GDM1 (cell line): ENCODE results near the gene SUGCT.
"Not testable (repeated sequence)": the region's sequence is repeated elsewhere in the genome, so short reads cannot be mapped to it uniquely, and the experiment has no call there.

Experiments used
- DNase-seq: peaks from one replicate; lab custom pipeline; 2025; lab: John Stamatoyannopoulos, UW

Gene SUGCT

GRCh38 chr7:40627361-40627760 lies 492.6 kb downstream of the SUGCT start:
- not testable (repeated sequence) for DNase-seq

- DNase-seq = no peak
These were observed 495.1 kb downstream of the SUGCT start for GRCh38 chr7:40629891-40630290.

GRCh38 chr7:40634118-40634517 lies 499.3 kb downstream of the SUGCT start:
- no peak for DNase-seq

- no peak for DNase-seq
These were observed 503.9 kb downstream of the SUGCT start for GRCh38 chr7:40638545-40639320.

- DNase-seq = no peak
These were observed 505.8 kb downstream of the SUGCT start for GRCh38 chr7:40640566-40640965.

DNA sequence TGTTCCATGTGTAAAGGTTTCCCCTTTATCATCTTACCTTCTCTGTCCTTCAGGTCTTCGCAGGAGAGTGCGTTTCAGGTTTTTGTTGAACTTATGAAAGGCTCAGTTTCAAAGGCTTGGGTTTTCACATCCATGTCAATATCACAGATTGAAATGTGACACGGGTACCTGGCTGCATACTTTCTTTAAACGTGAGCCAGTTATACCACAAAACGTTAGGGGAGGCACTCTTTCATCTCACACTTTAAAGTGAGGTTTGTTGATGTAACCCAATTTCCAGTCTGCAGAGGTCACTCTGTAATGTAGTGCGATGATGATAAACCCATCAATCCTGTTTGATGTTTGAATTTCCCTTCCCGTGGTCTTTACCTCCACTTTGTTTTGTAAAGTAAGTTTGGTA lies 506.9 kb downstream of the SUGCT start:
- DNase-seq = no peak

DNA sequence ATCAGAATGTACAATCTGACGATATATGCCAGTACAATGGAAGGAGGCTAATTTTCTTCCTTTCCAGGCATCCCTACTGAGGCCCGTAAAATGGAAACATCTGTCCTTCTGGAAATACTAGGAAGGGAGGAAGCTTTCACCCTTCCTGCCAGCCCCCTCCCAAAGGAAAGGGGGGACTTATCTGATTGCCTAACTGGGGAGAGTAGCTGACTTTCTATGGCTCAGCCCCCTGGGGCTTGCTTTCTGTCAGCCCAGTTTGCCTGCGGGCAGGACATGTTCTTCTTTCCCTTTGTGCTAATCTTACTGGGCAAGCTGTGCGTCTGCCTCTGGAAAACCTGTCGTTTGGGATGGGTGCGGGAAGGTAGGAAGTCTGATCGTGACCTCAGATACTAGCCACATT lies 508.9 kb downstream of the SUGCT start:
- no peak for DNase-seq

DNA sequence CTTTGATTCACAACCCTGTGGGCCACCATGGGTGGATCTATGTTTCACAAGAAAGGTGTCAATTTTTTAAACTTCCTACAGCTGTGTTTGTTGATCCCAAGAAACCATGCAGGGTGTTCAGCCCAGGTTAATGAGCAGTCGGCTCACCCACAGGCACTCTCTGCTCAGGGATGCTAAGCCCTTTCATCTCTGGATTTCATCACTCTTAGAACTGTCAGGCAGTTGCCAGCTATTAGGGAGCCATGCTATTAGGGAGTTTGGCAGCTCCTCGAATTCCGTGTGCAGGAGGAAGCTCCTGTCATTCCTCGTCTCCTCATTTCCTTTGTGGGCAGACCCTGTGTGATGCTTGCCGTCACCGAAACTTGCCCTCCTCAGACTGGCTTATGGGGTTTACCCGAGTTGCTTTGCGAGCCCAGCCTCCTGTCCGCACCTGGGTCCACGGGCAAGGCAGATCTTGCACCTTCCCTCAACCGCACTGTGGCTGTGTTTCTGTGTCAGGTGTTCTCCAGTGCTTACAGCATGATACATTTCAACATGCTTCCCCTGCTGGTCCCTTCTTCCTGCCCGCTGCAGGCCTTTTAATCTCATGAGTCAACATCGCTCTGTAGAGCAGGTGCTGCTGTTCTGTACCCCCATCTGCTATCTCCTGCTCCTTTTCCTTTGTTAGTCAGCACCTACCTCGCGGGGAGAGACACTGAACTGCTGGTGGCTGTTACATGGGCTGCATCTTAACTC lies 509.8 kb downstream of the SUGCT start:
- DNase-seq = no peak

- DNase-seq = no peak
These were observed 510.4 kb downstream of the SUGCT start for GRCh38 chr7:40645197-40645596.

- DNase-seq = no peak
These were observed 511.9 kb downstream of the SUGCT start for GRCh38 chr7:40646717-40647116.

- DNase-seq = no peak
These were observed 512.9 kb downstream of the SUGCT start for GRCh38 chr7:40647719-40648118.

DNA sequence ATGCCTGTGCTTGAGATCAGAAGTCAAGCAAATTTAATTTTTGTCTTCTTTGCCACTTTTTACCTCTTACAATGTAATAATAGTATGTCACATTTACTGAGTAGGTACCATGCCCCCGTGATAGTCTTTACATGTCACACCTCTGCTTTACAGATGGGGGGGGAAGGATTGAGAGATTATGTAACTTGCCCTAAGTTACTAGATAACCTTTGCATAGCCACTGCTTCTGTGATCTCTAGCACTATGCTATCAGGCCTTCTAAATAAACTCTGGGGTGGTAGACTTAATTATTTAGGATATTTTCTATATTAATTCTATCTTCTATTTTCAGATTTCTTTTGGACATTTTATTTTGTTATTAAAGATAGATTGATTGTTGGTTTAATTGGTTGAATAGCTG lies 514.4 kb downstream of the SUGCT start:
- no peak for DNase-seq

- DNase-seq = not testable (repeated sequence)
These were observed 516.1 kb downstream of the SUGCT start for GRCh38 chr7:40650903-40651302.

DNA sequence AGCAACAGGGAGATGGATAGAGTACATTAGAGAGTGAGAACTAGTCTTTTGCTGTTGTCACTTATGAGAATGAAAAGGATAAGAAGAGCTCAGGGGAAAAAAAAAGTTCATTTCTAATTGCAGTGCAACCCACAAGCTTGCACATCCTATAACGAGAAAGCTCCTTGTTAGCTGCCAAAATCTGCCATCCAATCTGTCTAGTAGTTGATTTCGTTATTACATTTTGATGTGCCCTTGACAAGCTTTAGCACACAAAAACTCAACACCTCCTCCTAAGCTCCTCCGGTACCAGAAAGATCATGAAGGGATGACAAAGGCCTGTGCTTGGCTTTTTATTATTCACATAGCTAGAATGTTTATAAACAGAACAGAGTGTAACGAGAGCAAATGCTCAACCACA lies 519.4 kb downstream of the SUGCT start:
- no peak for DNase-seq

DNA sequence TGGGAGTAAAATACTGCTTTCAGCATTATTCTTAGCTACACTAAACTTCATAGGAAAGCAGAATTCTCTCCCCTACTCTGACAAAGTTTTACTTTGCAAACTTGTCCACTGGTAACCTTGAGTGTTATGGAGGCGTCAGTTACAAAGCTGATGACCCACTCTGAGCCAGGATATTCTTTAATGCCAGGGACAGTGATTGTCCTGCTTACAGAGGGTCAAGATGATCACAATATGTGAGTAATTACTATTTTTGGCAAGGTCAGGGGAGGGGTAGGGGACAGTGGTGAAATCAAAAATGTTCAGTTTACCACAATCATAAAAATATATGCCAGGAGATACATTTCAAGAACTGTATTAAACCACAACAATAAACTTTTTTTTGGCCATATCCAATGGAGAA lies 520.6 kb downstream of the SUGCT start:
- no peak for DNase-seq

GRCh38 chr7:40656349-40656748 lies 521.5 kb downstream of the SUGCT start:
- no peak for DNase-seq

DNA sequence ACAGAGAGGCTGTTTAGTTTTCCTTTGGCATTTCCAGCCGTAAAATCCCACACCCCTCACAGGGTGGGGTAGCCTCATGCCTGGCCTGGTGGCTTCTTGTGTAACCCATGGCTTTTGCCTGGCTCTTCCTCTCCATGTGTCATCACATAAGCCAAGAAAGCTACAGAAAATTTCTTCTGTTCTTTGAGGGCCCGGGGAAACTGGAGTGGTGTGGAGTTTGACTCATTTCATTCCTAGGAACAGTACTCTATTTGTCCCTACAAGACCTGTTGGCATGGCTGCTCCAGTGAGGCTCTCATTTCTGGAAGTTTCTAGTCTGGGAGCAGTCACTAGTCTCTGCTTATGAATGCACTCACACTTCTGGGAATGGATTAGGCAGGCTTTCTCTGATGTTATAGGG lies 523.9 kb downstream of the SUGCT start:
- no peak for DNase-seq

GRCh38 chr7:40659231-40659630 lies 524.4 kb downstream of the SUGCT start:
- DNase-seq = no peak

DNA sequence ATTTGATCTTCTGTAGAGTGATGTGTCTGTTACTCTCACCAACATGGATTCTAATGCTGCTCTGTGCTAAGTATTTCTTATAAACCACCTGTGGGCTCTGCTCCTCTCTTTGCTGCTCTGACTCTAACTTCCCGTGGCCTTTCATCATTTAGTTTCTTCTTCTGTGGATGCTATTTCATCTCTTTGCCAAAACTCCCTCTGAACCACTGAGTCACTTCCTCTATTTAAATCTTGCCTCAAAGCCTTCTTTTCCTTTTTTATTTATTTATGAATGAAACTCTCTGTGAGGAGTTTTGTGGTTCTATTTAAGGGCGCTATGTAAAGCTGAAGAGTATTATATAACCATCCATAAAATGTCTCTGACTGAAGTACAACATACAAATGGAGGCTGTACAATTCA lies 538.5 kb downstream of the SUGCT start:
- no peak for DNase-seq

GRCh38 chr7:40674316-40674715 lies 539.5 kb downstream of the SUGCT start:
- DNase-seq = no peak

DNA sequence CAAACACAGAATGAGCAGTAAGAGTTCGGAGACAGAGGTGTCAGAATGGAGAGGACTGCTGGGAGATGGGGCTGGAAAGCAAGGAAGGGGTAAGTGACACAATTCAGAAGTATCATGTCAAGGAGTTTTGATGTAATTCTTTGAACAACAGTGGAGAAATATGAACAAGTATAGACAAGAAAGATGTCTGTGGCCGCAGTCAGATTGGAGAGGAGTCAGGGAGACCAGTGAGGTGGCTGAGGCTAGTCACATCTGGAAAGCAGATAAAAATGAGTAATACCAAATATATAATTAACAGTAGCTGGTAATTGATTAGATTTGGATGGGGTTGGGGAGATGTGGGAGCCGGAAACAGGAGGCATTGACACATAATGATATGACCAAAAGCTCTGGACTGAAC lies 540.9 kb downstream of the SUGCT start:
- DNase-seq = no peak

GRCh38 chr7:40676221-40676620 lies 541.4 kb downstream of the SUGCT start:
- no peak for DNase-seq

DNA sequence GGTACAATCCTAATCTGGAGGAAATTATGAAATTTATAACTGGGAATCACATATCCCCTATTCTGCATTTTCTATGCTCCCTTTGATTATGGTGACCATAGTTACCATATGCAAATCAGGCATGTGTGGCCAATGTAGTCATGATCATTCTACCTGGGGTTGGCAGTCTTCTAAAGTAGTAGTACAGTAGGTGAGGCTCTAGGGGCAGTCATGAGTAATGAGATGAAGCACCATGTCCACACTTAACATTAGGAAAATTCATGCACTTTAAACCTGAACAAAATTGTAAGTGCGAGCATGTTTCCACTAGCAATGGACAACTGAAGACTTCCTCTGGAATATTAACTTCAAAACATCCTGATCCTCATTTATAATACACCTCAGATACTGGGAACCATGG lies 545.9 kb downstream of the SUGCT start:
- DNase-seq = no peak

DNA sequence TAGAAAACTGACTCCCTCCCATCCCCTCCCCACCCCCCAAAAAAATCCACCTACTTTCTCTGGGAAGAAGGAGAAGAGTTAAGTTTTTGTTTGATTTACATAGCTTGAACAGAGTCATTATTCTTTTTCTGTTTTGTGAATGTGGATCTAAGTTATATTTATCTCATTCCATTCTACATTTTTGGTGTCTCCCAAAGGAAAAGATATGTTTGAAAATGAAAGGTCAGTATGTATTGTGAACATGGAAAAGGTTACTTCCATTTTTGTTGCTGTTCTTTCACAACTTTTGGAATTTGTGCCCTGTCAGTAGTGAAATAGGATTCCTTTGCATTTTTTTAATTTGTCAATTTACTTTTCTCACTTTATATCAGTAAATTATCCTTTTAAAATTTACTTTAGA lies 547.9 kb downstream of the SUGCT start:
- no peak for DNase-seq
